ENCODE measurements around the gene ARHGAP6.
"Not testable (repeated sequence)": the region's sequence is repeated elsewhere in the genome, so short reads cannot be mapped to it uniquely, and the experiment has no call there.

Gene ARHGAP6

GRCh38 chrX:11606408-11606807 is 59.3 kb downstream of the ARHGAP6 start:
- Histone ChIP-seq H3K27me3 (ENCODE audit: control insufficient read depth, insufficient read depth, low read length) (peaks cover 10% of the 10 kb centered on the region; the same call in 1 of the 2 replicates), H3K27ac (ENCODE audit: low read depth, low read length) (no peak overlapping the region), H3K36me3 (ENCODE audit: control insufficient read depth, insufficient read depth, low read length) (no peaks in the 10 kb centered on the region), H3K9ac (ENCODE audit: low read length) (no peak overlapping the region), H3K4me3 (ENCODE audit: low read depth, low read length) (no peak overlapping the region), H3K9me3 (ENCODE audit: control insufficient read depth, insufficient read depth, low read depth, low read length) (no peaks in the 10 kb centered on the region), H3K4me1 (ENCODE audit: control insufficient read depth, insufficient read depth, low read length) (no peaks in the 10 kb centered on the region)

GRCh38 chrX:11600578-11600977 is 65.1 kb downstream of the ARHGAP6 start:
- Histone ChIP-seq H3K27ac (ENCODE audit: low read depth, low read length) (no peak overlapping the region), H3K27me3 (ENCODE audit: control insufficient read depth, insufficient read depth, low read length) (peaks cover 9% of the 10 kb centered on the region; the same call in 1 of the 2 replicates), H3K4me3 (ENCODE audit: low read depth, low read length) (no peak overlapping the region), H3K9me3 (ENCODE audit: control insufficient read depth, insufficient read depth, low read depth, low read length) (no peaks in the 10 kb centered on the region), H3K9ac (ENCODE audit: low read length) (no peak overlapping the region), H3K36me3 (ENCODE audit: control insufficient read depth, insufficient read depth, low read length) (no peaks in the 10 kb centered on the region), H3K4me1 (ENCODE audit: control insufficient read depth, insufficient read depth, low read length) (no peaks in the 10 kb centered on the region)

- Histone ChIP-seq H3K9ac (ENCODE audit: low read length) (no peak overlapping the region), H3K4me3 (ENCODE audit: low read depth, low read length) (no peak overlapping the region), H3K36me3 (ENCODE audit: control insufficient read depth, insufficient read depth, low read length) (no peaks in the 10 kb centered on the region), H3K27me3 (ENCODE audit: control insufficient read depth, insufficient read depth, low read length) (peaks cover 5% of the 10 kb centered on the region; the same call in 1 of the 2 replicates), H3K27ac (ENCODE audit: low read depth, low read length) (no peak overlapping the region), H3K4me1 (ENCODE audit: control insufficient read depth, insufficient read depth, low read length) (no peaks in the 10 kb centered on the region), H3K9me3 (ENCODE audit: control insufficient read depth, insufficient read depth, low read depth, low read length) (no peaks in the 10 kb centered on the region)
Measured at GRCh38 chrX:11597479-11597878, 68.2 kb downstream of the ARHGAP6 start.

DNA sequence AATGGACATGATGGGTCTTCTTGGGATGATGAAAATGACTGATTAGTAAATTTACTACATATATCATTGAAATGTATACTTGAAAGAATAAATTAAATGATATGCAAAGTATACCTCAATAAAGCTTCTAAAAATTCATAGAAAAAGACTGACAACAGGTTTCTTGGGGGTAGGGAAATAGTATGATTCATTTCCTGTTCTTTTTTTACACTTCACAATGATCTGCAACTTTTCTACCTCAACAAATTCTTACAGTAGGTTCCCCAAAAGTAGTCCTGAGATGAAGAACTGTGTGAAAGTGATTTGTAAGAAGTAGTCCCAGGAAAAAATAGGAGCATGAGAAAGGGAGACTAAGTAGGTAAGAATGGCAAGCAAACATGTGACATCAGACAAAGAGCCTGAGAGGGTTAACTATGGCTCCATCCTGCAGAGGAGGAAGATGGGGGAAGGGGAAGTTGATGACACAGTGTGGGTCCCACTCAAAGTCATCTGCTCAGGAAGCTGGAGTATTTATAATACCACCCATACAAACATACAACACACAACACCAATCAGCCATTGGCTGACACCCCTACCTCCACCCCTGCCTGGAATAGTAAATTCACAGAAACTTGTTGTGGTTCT is 73.9 kb downstream of the ARHGAP6 start:
- Histone ChIP-seq H3K27ac (ENCODE audit: low read depth, low read length) (no peak overlapping the region), H3K4me3 (ENCODE audit: low read depth, low read length) (no peak overlapping the region), H3K4me1 (ENCODE audit: control insufficient read depth, insufficient read depth, low read length) (peaks cover 8% of the 10 kb centered on the region; the same call in 1 of the 2 replicates)

DNA sequence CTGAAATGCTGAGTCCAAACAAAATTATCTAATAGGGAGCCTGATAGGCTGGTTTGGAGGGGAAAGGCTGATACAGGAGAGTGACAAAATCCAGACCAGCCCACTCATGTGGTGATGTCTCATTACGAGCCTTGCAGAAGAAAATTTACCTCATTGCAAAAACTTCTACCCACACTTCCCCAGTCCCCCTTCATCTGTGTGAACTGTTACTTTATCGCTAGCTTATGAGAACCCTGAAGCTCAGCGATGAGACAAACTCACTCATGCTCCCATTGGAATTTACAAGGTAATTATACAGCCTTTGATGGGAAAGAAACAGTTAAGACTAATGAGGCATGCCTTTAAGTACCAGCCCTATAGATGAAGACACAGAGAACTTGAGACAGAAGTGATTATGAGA is 76.1 kb downstream of the ARHGAP6 start:
- Histone ChIP-seq H3K27me3 (ENCODE audit: control insufficient read depth, insufficient read depth, low read length) (no peaks in the 10 kb centered on the region; the same call in 1 of the 2 replicates), H3K27ac (ENCODE audit: low read depth, low read length) (no peak overlapping the region), H3K36me3 (ENCODE audit: control insufficient read depth, insufficient read depth, low read length) (no peaks in the 10 kb centered on the region), H3K4me3 (ENCODE audit: low read depth, low read length) (no peak overlapping the region), H3K9me3 (ENCODE audit: control insufficient read depth, insufficient read depth, low read depth, low read length) (no peaks in the 10 kb centered on the region), H3K9ac (ENCODE audit: low read length) (no peak overlapping the region), H3K4me1 (ENCODE audit: control insufficient read depth, insufficient read depth, low read length) (peaks cover 8% of the 10 kb centered on the region; the same call in 1 of the 2 replicates)

More for the DNA sequence above, 73.9 kb downstream of the ARHGAP6 start:
- H3K27me3 ChIP-seq (ENCODE audit: control insufficient read depth, insufficient read depth, low read length), result no peaks in the 10 kb centered on the region; the same call in 1 of the 2 replicates
- H3K9me3 ChIP-seq (ENCODE audit: control insufficient read depth, insufficient read depth, low read depth, low read length), result no peaks in the 10 kb centered on the region
- no peak overlapping the region for H3K9ac ChIP-seq (ENCODE audit: low read length)
- no peaks in the 10 kb centered on the region for H3K36me3 ChIP-seq (ENCODE audit: control insufficient read depth, insufficient read depth, low read length)

DNA sequence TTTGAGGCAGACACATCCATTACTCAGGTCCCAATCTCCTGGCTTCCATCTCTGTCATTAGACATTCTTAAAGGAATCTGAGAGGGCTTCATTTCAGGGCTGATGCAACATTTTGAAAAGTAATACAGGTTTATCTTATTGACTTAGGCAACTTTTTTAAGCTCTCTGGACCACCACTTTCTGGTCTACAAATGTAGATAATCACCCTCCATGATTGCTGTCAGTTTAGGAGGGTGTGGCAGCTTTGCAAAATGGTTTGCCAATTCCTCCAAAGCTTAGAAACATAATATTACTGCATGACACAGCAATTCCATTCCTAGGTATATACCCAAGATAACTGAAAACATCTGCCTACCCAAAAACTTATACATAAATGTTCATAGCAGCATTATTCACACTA is 77.6 kb downstream of the ARHGAP6 start:
- no peaks in the 10 kb centered on the region; the same call in 1 of the 2 replicates for H3K27me3 ChIP-seq (ENCODE audit: control insufficient read depth, insufficient read depth, low read length)
- no peak overlapping the region for H3K4me3 ChIP-seq (ENCODE audit: low read depth, low read length)
- H3K9me3 ChIP-seq (ENCODE audit: control insufficient read depth, insufficient read depth, low read depth, low read length), result no peaks in the 10 kb centered on the region
- peaks cover 8% of the 10 kb centered on the region; the same call in 1 of the 2 replicates for H3K4me1 ChIP-seq (ENCODE audit: control insufficient read depth, insufficient read depth, low read length)
- no peak overlapping the region for H3K27ac ChIP-seq (ENCODE audit: low read depth, low read length)
- no peaks in the 10 kb centered on the region for H3K36me3 ChIP-seq (ENCODE audit: control insufficient read depth, insufficient read depth, low read length)
- no peak overlapping the region for H3K9ac ChIP-seq (ENCODE audit: low read length)

DNA sequence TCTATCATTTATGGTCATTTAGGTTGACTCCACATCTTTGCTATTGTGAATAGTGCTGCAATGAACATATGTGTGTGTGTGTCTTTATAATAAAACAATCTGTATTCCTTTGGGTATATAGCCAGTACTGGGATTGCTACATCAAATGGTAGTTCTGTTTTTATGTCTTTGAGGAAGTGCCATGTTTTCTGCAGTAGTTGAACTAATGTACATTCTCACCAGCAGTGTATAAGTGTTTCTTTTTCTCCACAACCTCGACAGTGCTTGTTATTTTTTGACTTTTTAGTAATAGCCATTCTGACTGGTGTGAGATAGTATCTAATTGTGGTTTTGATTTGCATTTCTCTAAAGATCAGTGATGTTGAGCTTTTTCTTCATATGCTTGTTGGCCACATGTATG is 80.5 kb downstream of the ARHGAP6 start:
- H3K9ac ChIP-seq (ENCODE audit: low read length), result no peak overlapping the region
- H3K27me3 ChIP-seq (ENCODE audit: control insufficient read depth, insufficient read depth, low read length), result peaks cover 3% of the 10 kb centered on the region; the same call in 1 of the 2 replicates
- H3K27ac ChIP-seq (ENCODE audit: low read depth, low read length), result no peak overlapping the region
- no peaks in the 10 kb centered on the region for H3K9me3 ChIP-seq (ENCODE audit: control insufficient read depth, insufficient read depth, low read depth, low read length)
- H3K4me1 ChIP-seq (ENCODE audit: control insufficient read depth, insufficient read depth, low read length), result no peaks in the 10 kb centered on the region
- no peaks in the 10 kb centered on the region for H3K36me3 ChIP-seq (ENCODE audit: control insufficient read depth, insufficient read depth, low read length)
- no peak overlapping the region for H3K4me3 ChIP-seq (ENCODE audit: low read depth, low read length)

GRCh38 chrX:11580789-11581188 is 84.9 kb downstream of the ARHGAP6 start:
- Histone ChIP-seq H3K27me3 (ENCODE audit: control insufficient read depth, insufficient read depth, low read length) (peaks cover 12% of the 10 kb centered on the region; the same call in 1 of the 2 replicates), H3K36me3 (ENCODE audit: control insufficient read depth, insufficient read depth, low read length) (no peaks in the 10 kb centered on the region), H3K9ac (ENCODE audit: low read length) (no peak overlapping the region), H3K27ac (ENCODE audit: low read depth, low read length) (no peak overlapping the region), H3K9me3 (ENCODE audit: control insufficient read depth, insufficient read depth, low read depth, low read length) (no peaks in the 10 kb centered on the region), H3K4me3 (ENCODE audit: low read depth, low read length) (no peak overlapping the region), H3K4me1 (ENCODE audit: control insufficient read depth, insufficient read depth, low read length) (no peaks in the 10 kb centered on the region)

DNA sequence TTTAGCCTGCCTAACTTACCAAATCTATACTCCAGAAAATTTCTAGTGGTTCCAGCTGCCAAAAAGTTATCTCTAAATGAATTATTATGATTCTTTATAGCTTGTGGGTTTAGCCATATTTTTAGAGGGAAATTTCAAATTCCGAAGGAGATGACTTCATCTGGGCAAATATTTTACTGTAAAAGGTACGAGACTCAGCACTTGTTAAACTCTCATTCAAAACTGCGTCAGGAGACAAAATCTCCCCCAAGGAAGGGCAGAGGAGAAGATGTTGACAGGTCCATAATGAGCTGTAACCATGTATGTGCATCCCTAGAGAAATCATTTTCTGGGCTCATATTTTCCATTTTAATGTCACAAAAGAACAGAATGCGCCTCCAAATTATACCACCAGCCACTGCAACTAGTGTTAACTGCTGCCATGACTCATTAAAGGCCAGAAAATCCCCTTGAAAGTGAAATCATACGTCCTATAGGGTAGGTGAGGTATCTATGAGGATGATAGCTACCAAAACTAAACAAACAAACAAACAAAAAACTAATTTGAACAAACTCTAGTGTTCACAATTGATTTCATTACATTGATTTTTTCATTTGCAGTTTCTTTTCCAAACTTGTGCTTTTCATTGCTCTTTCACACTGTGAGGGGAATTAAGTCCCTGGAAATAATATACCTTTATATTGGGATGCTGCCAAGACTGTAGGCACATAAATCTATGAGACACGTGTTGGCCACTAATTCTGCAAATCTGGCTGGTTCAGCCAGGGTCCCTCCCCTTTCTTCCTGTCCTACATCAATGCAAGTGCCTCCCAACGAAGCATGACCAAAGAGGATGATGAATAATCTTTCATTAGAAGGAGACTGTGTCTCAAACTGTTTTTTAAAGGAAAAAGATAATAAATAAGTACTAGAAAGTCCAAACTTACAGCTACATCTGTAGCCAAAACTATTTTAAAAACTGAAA is 85.8 kb downstream of the ARHGAP6 start:
- no peak overlapping the region for H3K4me3 ChIP-seq (ENCODE audit: low read depth, low read length)
- no peaks in the 10 kb centered on the region for H3K9me3 ChIP-seq (ENCODE audit: control insufficient read depth, insufficient read depth, low read depth, low read length)
- H3K36me3 ChIP-seq (ENCODE audit: control insufficient read depth, insufficient read depth, low read length), result no peaks in the 10 kb centered on the region
- no peak overlapping the region for H3K9ac ChIP-seq (ENCODE audit: low read length)
- no peak overlapping the region for H3K27ac ChIP-seq (ENCODE audit: low read depth, low read length)
- H3K27me3 ChIP-seq (ENCODE audit: control insufficient read depth, insufficient read depth, low read length), result peaks cover 20% of the 10 kb centered on the region; the same call in 1 of the 2 replicates
- H3K4me1 ChIP-seq (ENCODE audit: control insufficient read depth, insufficient read depth, low read length), result no peaks in the 10 kb centered on the region

DNA sequence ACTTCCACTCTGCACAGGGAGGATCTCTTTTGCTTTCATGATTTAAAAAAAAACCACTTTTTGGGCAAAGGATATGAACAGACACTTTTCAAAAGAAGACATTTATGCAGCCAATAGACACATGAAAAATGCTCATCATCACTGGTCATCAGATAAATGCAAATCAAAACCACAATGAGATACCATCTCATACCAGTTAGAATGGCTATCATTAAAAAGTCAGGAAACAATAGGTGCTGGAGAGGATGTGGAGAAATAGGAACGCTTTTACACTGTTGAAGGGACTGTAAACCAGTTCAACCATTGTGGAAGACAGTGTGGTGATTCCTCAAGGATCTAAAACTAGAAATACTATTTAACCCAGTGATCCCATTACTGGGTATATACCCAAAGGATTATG is 87.4 kb downstream of the ARHGAP6 start:
- H3K9me3 ChIP-seq (ENCODE audit: control insufficient read depth, insufficient read depth, low read depth, low read length); H3K36me3 ChIP-seq (ENCODE audit: control insufficient read depth, insufficient read depth, low read length); H3K27ac ChIP-seq (ENCODE audit: low read depth, low read length); H3K9ac ChIP-seq (ENCODE audit: low read length); H3K4me1 ChIP-seq (ENCODE audit: control insufficient read depth, insufficient read depth, low read length); H3K4me3 ChIP-seq (ENCODE audit: low read depth, low read length): not testable (repeated sequence)
- H3K27me3 ChIP-seq (ENCODE audit: control insufficient read depth, insufficient read depth, low read length), result peaks cover 21% of the 10 kb centered on the region; the same call in 1 of the 2 replicates

DNA sequence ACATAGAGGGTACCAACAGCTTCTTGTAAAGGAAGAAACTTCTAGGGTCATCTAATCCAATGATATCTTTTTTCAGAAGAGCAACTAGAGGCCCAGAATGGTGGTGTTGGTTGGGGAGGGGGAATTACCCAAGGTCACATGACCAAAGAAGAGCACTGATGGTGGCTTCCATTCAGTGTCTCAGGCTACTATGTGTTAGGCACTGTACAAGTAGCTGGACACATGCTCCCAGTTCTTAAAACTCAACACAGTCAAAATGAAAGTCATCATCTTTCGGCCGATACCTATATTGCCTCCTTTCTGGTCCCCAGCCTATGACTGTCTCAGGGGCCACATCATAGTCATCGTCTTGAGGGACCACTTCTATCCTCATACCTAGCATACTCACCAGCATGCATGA is 88.1 kb downstream of the ARHGAP6 start:
- H3K27me3 ChIP-seq (ENCODE audit: control insufficient read depth, insufficient read depth, low read length), result peaks cover 21% of the 10 kb centered on the region; the same call in 1 of the 2 replicates
- no peaks in the 10 kb centered on the region for H3K9me3 ChIP-seq (ENCODE audit: control insufficient read depth, insufficient read depth, low read depth, low read length)
- no peaks in the 10 kb centered on the region for H3K36me3 ChIP-seq (ENCODE audit: control insufficient read depth, insufficient read depth, low read length)
- H3K4me1 ChIP-seq (ENCODE audit: control insufficient read depth, insufficient read depth, low read length), result no peaks in the 10 kb centered on the region
- no peak overlapping the region for H3K9ac ChIP-seq (ENCODE audit: low read length)
- H3K27ac ChIP-seq (ENCODE audit: low read depth, low read length), result no peak overlapping the region
- H3K4me3 ChIP-seq (ENCODE audit: low read depth, low read length), result no peak overlapping the region
